Measurements from ENCODE around the gene CNKSR3.

DNA sequence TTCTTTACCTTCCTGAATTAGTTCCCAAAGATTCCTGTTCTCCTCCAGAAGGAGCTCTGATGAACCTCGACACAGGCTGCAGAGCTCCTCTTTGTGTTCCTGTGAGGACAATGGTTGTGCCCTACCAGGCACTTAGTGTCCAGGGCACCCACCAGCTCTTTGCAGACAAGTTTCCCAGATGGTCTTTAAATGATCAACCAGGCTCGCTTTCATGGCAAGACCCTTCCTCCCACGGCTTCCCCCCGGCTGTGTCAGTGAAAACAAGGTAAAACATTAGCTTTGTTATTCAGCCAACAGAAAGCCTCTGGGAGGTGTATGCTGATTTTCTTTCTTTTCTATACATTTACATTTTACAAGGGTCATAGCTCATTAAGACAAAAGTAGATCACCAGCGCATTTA, 32.3 kb upstream of the CNKSR3 start:
- TF ChIP-seq, protein P1, sequence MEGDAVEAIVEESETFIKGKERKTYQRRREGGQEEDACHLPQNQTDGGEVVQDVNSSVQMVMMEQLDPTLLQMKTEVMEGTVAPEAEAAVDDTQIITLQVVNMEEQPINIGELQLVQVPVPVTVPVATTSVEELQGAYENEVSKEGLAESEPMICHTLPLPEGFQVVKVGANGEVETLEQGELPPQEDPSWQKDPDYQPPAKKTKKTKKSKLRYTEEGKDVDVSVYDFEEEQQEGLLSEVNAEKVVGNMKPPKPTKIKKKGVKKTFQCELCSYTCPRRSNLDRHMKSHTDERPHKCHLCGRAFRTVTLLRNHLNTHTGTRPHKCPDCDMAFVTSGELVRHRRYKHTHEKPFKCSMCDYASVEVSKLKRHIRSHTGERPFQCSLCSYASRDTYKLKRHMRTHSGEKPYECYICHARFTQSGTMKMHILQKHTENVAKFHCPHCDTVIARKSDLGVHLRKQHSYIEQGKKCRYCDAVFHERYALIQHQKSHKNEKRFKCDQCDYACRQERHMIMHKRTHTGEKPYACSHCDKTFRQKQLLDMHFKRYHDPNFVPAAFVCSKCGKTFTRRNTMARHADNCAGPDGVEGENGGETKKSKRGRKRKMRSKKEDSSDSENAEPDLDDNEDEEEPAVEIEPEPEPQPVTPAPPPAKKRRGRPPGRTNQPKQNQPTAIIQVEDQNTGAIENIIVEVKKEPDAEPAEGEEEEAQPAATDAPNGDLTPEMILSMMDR (IDR thresholded peaks at IDR 0.05; ENCODE audit: poor library complexity) = no peak
- no peak for TF ChIP-seq EZH2 (IDR thresholded peaks at IDR 0.05; ENCODE audit: borderline replicate concordance)

Measured in hepatocyte (in vitro differentiated cells).